GM21825 (cell line): Measurements from ENCODE around the gene ZBTB46.
"Not testable (repeated sequence)": the region's sequence is repeated elsewhere in the genome, so short reads cannot be mapped to it uniquely, and the experiment has no call there.

Source experiments
- ATAC-seq: cut with Tn5 transposase; IDR thresholded peaks from one replicate; pipeline ENCODE4 v1.9.1; 2021; ENCODE audit warnings: mild to moderate bottlenecking, moderate library complexity; ENCODE audit not compliant: unreplicated experiment

ZBTB46 gene

GRCh38 chr20:63858393-63859165, 27.5 kb upstream of the ZBTB46 start:
- ATAC-seq, result no peak

GRCh38 chr20:63857764-63858392, 26.8 kb upstream of the ZBTB46 start:
- no peak for ATAC-seq

GRCh38 chr20:63856098-63856511, 25.0 kb upstream of the ZBTB46 start:
- ATAC-seq, result no peak

- ATAC-seq, result no peak
Observed at GRCh38 chr20:63855363-63856097, 24.5 kb upstream of the ZBTB46 start.

- ATAC-seq, result no peak
Observed at GRCh38 chr20:63854766-63855362, 23.8 kb upstream of the ZBTB46 start.

GRCh38 chr20:63854069-63854765, 23.2 kb upstream of the ZBTB46 start:
- ATAC-seq, result no peak

GRCh38 chr20:63853733-63854068, 22.6 kb upstream of the ZBTB46 start:
- not testable (repeated sequence) for ATAC-seq

GRCh38 chr20:63851548-63851943, 20.5 kb upstream of the ZBTB46 start:
- ATAC-seq, result not testable (repeated sequence)

- peak; percentile 73 for ATAC-seq
Observed at GRCh38 chr20:63850689-63851547, 19.9 kb upstream of the ZBTB46 start.

- no peak for ATAC-seq
Observed at GRCh38 chr20:63848003-63848911, 17.2 kb upstream of the ZBTB46 start.

GRCh38 chr20:63847237-63848002, 16.4 kb upstream of the ZBTB46 start:
- ATAC-seq, result no peak

- no peak for ATAC-seq
Observed at GRCh38 chr20:63846888-63847236, 15.8 kb upstream of the ZBTB46 start.

- ATAC-seq, result no peak
Observed at GRCh38 chr20:63846128-63846771, 15.2 kb upstream of the ZBTB46 start.

- no peak for ATAC-seq
Observed at GRCh38 chr20:63844511-63844991, 13.5 kb upstream of the ZBTB46 start.

GRCh38 chr20:63843778-63844177, 12.7 kb upstream of the ZBTB46 start:
- ATAC-seq, result no peak

GRCh38 chr20:63843222-63843621, 12.2 kb upstream of the ZBTB46 start:
- no peak for ATAC-seq

- ATAC-seq, result no peak
Observed at GRCh38 chr20:63842258-63842657, 11.2 kb upstream of the ZBTB46 start.

- ATAC-seq, result no peak
Observed at GRCh38 chr20:63840405-63840828, 9.4 kb upstream of the ZBTB46 start.
